Fibroblast of skin of right biceps (primary cell): Measurements from ENCODE around the gene LTB4R.

Source experiments
- DNase-seq: peaks from one replicate; pipeline ENCODE4 v3.0.0-alpha.2; 2013

The LTB4R gene

DNA sequence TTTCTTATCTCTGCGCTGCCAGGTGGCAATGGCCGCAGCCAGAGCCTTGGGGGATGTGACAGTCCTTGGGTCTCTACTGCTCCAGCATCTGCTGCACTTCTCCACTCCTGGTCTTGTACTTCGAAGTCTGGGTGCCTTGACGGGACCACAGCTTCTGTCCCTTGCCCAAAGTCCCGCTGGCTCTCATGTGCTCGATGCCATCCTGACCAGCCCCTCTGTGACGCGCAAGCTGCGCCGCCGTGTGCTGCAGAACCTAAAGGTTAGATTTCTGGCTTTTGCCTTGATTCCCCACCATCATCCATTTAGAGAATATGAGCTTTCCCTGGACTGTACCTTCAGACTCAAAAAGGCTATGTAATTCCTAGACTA, 7.3 kb upstream of the LTB4R start:
- no peak for DNase-seq

GRCh38 chr14:24307156-24307574, 4.1 kb upstream of the LTB4R start:
- no peak for DNase-seq

DNA sequence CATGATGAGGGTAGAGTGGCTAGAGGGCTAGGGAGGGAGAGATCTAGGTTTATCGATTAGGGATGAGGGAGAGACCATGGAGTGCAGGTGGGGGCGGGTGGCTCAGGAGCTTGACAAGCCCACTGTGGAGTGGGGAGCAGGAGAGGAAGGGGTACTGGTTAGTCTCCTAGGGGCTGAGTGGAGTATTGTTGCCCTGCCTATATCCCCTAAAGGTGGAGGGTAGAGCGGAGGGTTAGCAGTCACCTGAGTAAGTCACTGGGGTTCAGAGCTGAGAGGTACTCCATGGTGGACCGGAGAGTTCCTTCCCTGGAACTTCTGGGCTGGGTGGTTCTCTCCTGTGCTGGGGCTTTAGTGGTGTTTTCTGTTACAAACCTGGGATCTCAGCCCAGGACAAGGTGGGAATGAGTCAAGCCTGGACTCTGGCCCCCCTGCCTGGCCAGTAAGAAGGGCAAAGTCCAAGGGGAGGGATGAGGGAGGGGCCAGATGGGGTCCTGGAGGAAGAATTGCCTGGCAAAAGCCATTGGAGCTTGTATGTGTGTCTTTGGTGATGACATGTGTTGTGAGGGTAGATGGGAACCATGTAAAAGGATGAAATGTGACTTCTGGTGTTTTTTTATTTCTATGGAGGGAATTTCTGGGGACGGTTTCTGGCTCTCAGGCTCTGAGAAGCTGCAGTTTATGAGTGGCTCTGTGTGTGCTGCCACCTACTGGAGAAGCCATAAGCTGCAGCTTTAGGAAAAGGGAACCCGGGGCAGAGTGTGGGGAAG, 3.5 kb upstream of the LTB4R start, which contains the start of gene CIDEB:
Gene CIDEB (minus strand): TSS at position 403 of the 767 bp plus-strand sequence. CDS start 119 bp downstream, at position 284.
- peak; percentile 53 for DNase-seq

GRCh38 chr14:24308342-24309124, 2.8 kb upstream of the LTB4R start:
- DNase-seq: no peak

- no peak for DNase-seq
Observed at GRCh38 chr14:24309538-24310264, 1.6 kb upstream of the LTB4R start, which contains the start of gene LTB4R2. LTB4R2 (plus strand) TSS chr14:24310140; CDS start chr14:24310665, 525 bp downstream.

GRCh38 chr14:24310265-24310645, 1.0 kb upstream of the LTB4R start:
- DNase-seq: no peak

DNA sequence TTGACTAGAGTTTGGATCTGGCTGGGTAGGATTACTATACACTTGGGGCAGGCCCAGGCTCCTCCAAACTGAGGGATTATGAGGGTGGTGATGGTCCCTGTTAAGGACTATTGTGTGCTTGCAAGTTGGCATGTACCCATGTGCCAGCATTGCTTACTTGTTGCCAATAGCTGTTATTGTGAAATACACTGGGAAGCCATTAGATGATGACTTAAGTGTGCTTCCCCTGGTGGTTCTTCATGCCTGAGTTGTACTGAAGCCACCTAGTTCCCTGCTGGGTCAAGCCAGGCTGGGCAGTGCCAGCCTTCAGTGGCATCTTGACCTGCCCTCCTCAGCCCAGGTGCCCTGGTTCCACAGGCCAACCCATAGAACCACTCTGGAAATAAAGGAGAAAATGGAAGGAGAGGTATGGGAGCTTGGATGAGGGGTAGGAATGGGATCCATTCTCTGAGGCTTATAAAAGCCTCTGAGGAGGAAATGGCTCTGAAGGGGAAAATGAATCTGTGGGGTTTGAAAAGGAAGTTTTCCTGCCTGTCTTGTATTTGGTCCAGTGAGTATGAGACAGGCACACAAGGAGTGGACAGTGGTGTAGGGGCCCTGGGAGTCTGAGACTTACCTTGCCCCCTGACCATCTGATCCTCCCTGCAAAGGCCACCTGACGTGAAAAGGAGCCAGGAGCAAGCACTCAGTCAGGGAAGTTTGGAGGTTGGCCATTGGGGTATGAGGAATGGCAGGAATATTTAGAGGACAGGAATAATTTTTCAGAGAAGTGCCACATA, 724 bp downstream of the LTB4R start:
- DNase-seq: no peak

DNA sequence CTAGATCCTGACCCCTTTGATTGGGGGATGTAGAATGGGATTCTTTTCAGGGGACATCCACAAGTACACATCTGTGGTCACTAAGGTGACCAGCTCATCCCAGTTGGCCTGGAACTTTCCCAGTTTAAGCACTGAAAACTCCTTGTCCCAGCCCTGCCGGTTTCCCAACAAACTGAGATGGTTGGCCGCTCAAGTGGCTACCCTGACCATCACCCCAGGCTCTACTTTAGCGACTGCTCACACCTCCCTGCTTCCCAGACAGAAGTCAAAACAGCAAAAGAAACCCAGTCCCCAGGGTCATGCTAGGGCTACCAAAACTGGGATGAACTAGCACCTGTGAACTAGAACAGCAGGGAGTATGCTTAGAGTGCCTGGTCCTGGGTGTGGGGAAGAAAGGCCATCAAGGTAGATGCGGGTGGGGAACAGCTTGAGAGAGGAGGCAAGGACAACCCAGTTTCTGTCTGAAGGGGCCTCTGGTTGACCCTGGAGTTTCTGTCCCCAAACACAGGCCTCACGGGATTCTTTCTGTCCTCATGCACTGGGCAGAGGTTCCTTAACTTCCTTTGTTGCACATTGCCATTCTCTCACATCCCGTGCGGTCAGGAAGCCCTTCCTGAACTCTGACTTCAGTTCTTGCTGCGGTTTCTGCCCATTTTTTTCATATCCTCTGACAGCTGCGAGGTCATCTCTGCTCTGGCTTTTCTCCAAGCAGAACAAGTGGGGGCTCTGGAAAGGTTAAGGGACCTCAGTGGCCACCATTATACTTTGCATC, 1.6 kb downstream of the LTB4R start:
- DNase-seq: no peak

DNA sequence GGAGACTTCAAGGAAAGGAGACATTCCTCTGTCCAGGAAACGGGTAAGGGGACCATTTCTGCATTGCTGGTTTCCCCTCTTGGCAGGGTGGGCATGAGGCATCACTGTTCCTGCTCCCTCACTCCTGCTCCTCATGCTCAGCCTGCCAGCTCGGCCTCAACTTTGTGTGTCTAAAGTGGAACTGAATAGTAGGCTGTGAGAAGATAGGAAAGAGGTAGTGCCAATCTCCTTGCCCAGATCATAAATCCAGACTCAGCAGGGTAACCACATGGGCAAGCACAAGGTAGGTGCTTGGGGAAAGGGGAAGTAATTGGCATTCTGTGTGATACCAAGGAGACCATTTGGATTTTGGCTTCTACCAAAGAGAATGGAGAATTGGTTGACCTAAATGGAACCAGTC, 2.6 kb downstream of the LTB4R start:
- DNase-seq: no peak

DNA sequence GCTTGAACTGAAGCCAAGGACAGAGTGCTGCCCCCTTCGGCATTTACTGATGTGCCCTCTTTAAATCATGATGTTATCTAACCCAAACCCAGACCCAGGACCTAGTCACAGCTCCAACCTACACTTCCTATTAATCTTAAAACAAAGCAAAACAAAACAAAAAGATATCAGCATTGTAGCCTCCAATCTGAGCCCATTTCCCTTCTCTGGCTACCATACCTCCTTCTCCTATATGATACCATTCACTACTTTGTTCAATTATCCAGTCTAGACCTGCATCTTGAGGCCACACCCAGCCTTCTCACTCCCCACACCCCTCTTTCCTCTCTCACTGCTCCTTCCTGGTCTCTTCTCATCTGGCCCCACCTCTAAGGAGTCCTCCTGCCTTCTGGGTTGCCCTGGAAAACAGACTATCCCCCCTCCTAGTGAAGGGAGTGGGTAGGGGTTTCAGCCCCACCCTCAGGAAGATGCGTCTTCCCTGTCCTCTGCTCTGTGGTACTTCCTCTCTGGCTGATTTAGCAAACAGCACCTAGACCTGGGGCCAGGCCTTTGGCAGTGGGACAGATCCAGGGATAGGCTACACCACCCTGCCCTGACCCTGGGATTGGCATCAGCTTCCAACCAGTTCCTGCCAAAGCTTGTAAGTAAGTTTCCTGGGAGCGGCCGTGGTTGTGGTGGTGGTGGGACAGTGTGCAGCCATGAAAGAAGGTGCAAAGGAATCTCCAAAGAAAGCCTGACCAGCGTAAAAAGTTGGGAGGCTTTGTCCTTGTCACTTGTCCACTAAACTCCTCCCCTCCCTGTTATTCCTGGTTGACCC, 3.3 kb downstream of the LTB4R start:
- no peak for DNase-seq

- DNase-seq: no peak
Observed at GRCh38 chr14:24315243-24315806, 4.0 kb downstream of the LTB4R start.

DNA sequence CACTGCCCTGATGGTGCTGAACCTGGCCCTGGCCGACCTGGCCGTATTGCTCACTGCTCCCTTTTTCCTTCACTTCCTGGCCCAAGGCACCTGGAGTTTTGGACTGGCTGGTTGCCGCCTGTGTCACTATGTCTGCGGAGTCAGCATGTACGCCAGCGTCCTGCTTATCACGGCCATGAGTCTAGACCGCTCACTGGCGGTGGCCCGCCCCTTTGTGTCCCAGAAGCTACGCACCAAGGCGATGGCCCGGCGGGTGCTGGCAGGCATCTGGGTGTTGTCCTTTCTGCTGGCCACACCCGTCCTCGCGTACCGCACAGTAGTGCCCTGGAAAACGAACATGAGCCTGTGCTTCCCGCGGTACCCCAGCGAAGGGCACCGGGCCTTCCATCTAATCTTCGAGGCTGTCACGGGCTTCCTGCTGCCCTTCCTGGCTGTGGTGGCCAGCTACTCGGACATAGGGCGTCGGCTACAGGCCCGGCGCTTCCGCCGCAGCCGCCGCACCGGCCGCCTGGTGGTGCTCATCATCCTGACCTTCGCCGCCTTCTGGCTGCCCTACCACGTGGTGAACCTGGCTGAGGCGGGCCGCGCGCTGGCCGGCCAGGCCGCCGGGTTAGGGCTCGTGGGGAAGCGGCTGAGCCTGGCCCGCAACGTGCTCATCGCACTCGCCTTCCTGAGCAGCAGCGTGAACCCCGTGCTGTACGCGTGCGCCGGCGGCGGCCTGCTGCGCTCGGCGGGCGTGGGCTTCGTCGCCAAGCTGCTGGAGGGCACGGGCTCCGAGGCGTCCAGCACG, 4.7 kb downstream of the LTB4R start:
- no peak for DNase-seq

DNA sequence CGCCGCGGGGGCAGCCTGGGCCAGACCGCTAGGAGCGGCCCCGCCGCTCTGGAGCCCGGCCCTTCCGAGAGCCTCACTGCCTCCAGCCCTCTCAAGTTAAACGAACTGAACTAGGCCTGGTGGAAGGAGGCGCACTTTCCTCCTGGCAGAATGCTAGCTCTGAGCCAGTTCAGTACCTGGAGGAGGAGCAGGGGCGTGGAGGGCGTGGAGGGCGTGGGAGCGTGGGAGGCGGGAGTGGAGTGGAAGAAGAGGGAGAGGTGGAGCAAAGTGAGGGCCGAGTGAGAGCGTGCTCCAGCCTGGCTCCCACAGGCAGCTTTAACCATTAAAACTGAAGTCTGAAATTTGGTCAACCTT, 5.3 kb downstream of the LTB4R start:
- DNase-seq: no peak

GRCh38 chr14:24317141-24317928, 6.0 kb downstream of the LTB4R start:
- peak; percentile 49 for DNase-seq

- DNase-seq: no peak
Observed at GRCh38 chr14:24321212-24321975, 10.1 kb downstream of the LTB4R start.

DNA sequence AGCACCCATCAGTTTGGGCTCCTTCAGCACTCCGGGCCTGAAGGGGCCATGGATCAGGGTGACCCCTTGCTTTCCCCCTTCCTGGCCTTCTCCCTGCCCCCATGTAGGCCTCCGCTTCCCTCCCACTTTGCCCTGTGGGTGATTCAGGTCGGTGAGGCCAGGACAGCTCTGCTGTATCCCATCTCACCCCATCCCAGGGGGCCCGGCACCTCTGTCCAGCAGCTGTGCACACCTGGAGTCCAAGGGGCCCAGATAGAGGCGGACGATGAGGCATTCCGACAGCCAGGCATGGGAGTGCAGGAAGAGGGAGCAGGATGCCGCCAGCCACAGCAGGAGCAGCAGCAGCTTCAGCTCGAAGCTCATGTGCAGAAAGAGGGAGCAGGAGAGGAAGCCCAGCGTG, 11.4 kb downstream of the LTB4R start:
- DNase-seq: no peak

DNA sequence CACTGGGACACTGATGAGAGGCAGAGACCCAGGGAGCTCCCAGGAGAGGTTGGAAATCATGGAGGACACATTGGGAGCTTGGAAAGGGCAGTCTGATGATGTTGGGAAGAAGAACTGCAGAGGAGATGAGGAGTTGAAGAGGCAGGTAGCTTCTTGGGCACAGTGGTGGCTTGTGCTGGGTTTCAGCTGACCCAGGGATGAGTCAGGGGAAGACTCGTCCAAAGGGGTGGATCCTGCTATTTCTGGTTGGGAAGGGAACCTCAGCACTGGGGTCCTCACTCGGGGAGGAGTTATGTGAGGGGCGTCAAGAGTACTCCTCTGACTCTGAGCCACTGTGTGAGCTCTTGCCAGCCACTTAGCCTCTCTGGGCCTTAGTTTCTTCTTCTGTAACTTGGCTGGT, 12.0 kb downstream of the LTB4R start:
- DNase-seq: no peak

- no peak for DNase-seq
Observed at GRCh38 chr14:24324024-24324423, 12.7 kb downstream of the LTB4R start.
